GM18868 (cell line): ENCODE measurements around the gene SYT8.
"Not testable (repeated sequence)": the region's sequence is repeated elsewhere in the genome, so short reads cannot be mapped to it uniquely, and the experiment has no call there.

Experiments used
- ATAC-seq: cut with Tn5 transposase; IDR thresholded peaks from one replicate; pipeline ENCODE4 v1.9.1; 2021; ENCODE audit warnings: mild to moderate bottlenecking, moderate library complexity; ENCODE audit not compliant: unreplicated experiment

The SYT8 gene

DNA sequence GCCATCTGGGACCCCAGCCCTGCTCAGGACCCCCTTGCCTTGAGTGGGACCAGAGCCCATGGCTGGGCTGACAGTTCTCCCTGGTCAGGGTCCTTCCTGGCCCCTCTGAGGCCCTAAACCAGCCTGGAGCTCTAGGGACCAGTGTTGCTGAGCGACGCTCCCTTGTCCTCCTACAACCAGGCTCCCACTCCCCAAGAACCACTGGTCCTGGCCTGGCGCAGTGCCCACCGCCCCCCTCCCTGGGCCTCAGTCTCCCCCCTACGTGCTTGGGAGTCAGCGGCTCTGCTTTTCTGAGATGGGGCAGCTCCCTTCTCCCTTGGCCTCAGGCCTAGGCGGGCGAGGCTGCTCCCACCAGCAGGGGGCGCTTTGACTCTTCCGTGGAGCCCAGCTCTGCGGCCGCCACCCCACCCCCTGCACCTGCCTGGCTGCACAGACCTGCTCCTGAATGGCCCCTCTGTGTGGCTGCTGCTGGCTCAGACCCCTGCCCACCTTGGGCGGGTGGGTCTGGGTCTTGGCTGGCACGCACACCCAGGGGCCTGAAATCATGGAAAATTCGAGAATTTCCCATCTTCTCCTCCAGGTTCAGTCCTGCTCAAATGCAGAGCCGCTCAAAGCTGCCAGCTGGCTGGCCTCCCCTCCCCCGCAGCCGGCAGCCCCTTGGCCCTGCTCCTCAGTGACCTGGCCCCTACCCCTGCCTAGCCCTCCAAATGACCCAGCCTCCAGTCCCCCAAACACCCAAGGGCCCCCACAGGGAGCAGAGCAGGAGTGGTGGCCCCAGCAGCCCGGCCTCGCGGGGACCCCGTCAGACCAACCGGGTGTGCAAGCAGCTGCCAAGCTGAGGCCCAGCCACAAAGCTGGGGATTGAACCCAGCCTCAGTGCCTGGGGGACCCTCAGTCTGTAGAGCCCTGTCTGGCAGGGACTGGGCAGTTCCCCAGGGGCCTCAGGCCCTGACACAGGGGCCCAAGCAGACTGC, 47.8 kb downstream of the SYT8 start:
- peak; percentile 68 for ATAC-seq

DNA sequence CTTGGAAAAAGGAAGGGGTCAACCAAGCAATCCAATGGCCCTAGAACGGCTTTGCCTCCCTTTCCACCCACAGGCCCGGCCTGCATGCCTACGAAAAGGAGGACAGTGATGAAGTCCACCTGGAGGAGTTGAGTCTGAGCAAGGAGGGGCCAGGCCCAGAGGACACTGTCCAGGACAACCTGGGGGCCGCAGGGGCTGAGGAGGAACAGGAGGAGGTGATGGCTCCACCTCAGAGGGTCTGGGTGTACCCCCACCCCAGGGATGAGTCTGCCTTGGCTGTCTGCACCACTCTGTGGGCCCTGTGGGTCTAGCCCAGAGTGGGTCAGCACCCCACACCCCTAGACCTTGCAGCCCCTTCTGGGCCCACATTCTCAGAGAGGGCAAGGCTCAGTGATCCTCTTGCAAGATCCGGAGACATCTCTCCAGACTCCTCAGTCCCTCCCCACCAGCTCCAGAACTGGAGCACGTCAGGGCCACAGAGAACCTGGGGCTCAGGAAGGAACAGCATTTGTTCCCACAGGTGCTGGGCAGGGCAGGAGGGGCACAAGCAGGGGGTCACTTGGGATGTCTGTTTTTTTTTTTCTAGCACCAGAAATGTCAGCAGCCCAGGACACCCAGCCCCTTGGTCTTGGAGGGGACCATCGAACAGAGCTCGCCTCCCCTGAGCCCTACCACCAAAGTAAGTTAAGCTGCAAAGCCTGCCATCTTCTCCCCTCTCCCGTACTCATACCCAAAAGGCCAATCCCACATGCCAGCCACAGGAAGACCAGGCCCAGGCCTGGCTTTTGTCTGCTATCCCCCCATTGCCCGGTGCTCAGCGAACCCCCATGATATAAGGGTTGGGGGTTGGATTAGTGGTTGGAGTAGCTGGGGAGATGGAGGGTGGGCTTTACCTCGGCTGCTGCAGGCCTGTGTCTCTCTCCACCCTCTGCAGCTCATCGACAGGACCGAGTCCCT, 48.8 kb downstream of the SYT8 start:
- no peak for ATAC-seq

DNA sequence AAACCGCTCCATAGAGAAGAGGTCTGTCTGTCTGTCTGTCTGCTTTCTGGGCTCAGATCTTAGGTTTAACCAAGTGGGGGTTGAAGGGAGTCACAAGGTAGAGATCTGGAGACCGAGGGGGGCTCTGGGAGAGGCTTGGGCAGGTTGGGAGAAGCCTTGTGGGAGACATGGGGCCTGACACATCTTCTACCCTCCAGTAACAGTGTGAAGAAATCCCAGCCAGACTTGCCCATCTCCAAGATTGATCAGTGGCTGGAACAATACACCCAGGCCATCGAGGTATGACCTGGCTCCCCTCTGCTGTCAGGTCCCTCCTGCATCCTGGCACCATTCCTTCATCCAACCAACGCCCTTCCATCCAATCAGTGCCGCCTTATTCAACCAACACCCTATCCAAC, 49.5 kb downstream of the SYT8 start:
- no peak for ATAC-seq

DNA sequence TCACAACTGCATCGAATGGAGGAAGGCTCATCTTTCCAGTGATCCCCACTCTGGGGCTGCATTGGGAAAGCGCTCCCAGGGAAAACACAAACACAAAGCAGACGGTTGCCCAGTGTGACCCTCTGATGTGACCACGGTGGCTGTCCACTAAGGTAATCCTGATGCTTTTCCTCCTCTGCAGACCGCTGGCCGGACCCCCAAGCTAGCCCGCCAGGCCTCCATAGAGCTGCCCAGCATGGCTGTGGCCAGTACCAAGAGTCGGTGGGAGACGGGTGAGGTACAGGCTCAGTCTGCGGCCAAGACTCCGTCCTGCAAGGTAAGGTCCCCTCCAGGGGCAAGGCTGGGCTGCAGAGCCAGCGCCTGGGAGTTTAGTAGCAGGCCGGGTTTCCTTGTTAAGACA, 51.8 kb downstream of the SYT8 start:
- ATAC-seq: not testable (repeated sequence)
